Activated T-cell treated with anti-CD3 and anti-CD28 coated beads, Interleukin-2, amount 50 U/mL, for 24 hours (primary cell): ENCODE data around the gene DARS1.
A peak's percentile ranks its signal among the peaks of the same experiment; 100 is the strongest.

Source experiments
- DNase-seq: peaks from one replicate; pipeline ENCODE4 v3.0.0-alpha.2; 2020
- H3K27ac Mint-ChIP-seq: 2 replicates; pipeline ENCODE4 v1.8.0; 2020; ENCODE audit warnings: mild to moderate bottlenecking, mixed read lengths
- H3K27me3 Mint-ChIP-seq: 2 replicates; pipeline ENCODE4 v1.8.0; 2020; ENCODE audit warnings: mixed read lengths
- H3K36me3 Mint-ChIP-seq: 2 replicates; pipeline ENCODE4 v1.8.0; 2020; ENCODE audit warnings: low read depth, mixed read lengths
- H3K4me1 Mint-ChIP-seq: 2 replicates; pipeline ENCODE4 v1.8.0; 2020; ENCODE audit warnings: low read depth, mixed read lengths
- H3K4me3 Mint-ChIP-seq: 2 replicates; pipeline ENCODE4 v1.8.0; 2020; ENCODE audit warnings: mild to moderate bottlenecking, moderate library complexity, mixed read lengths
- H3K9me3 Mint-ChIP-seq: 2 replicates; pipeline ENCODE4 v1.8.0; 2020; ENCODE audit warnings: mixed read lengths

The DARS1 gene

GRCh38 chr2:136005462-136006196, 20.2 kb upstream of the DARS1 start:
- no peak for DNase-seq
- Mint-ChIP-seq H3K4me3 (no peak overlapping the region), H3K27me3 (no peaks in the 10 kb centered on the region), H3K4me1 (peaks cover 46% of the 10 kb centered on the region), H3K27ac (peak overlapping the region; percentile 34), H3K36me3 (peaks cover 2% of the 10 kb centered on the region), H3K9me3 (no peaks in the 10 kb centered on the region)

- Mint-ChIP-seq H3K27ac (no peak overlapping the region), H3K27me3 (no peaks in the 10 kb centered on the region), H3K4me3 (no peak overlapping the region), H3K36me3 (peaks cover 2% of the 10 kb centered on the region), H3K9me3 (no peaks in the 10 kb centered on the region), H3K4me1 (peaks cover 52% of the 10 kb centered on the region)
- no peak for DNase-seq
Observed at GRCh38 chr2:136004965-136005364, 19.5 kb upstream of the DARS1 start.

GRCh38 chr2:136001131-136001530, 15.7 kb upstream of the DARS1 start:
- H3K27ac Mint-ChIP-seq, result no peak overlapping the region
- no peak for DNase-seq
- no peak overlapping the region for H3K4me3 Mint-ChIP-seq
- H3K36me3 Mint-ChIP-seq, result peaks cover 2% of the 10 kb centered on the region
- H3K4me1 Mint-ChIP-seq, result peaks cover 37% of the 10 kb centered on the region
- no peaks in the 10 kb centered on the region for H3K27me3 Mint-ChIP-seq
- no peaks in the 10 kb centered on the region for H3K9me3 Mint-ChIP-seq

- no peak for DNase-seq
- Mint-ChIP-seq H3K27me3 (no peaks in the 10 kb centered on the region), H3K9me3 (no peaks in the 10 kb centered on the region), H3K4me3 (no peak overlapping the region), H3K4me1 (peaks cover 31% of the 10 kb centered on the region), H3K27ac (peak overlapping the region; percentile 52), H3K36me3 (peaks cover 2% of the 10 kb centered on the region)
Observed at GRCh38 chr2:136000502-136000901, 15.1 kb upstream of the DARS1 start.

GRCh38 chr2:135999899-136000298, 14.5 kb upstream of the DARS1 start:
- peaks cover 27% of the 10 kb centered on the region for H3K4me1 Mint-ChIP-seq
- no peak overlapping the region for H3K27ac Mint-ChIP-seq
- no peak overlapping the region for H3K4me3 Mint-ChIP-seq
- no peak for DNase-seq
- H3K36me3 Mint-ChIP-seq, result peaks cover 2% of the 10 kb centered on the region
- H3K27me3 Mint-ChIP-seq, result no peaks in the 10 kb centered on the region
- no peaks in the 10 kb centered on the region for H3K9me3 Mint-ChIP-seq

GRCh38 chr2:135998879-135999278, 13.5 kb upstream of the DARS1 start:
- Mint-ChIP-seq H3K4me3 (no peak overlapping the region), H3K36me3 (peaks cover 2% of the 10 kb centered on the region), H3K27ac (no peak overlapping the region), H3K4me1 (peaks cover 22% of the 10 kb centered on the region), H3K9me3 (no peaks in the 10 kb centered on the region), H3K27me3 (no peaks in the 10 kb centered on the region)
- DNase-seq, result no peak

- H3K4me1 Mint-ChIP-seq, result peaks cover 22% of the 10 kb centered on the region
- H3K4me3 Mint-ChIP-seq, result no peak overlapping the region
- H3K27ac Mint-ChIP-seq, result no peak overlapping the region
- no peaks in the 10 kb centered on the region for H3K27me3 Mint-ChIP-seq
- H3K36me3 Mint-ChIP-seq, result peaks cover under 1% of the 10 kb centered on the region
- no peaks in the 10 kb centered on the region for H3K9me3 Mint-ChIP-seq
- no peak for DNase-seq
Observed at GRCh38 chr2:135997380-135997779, 12.0 kb upstream of the DARS1 start.

GRCh38 chr2:135996304-135996703, 10.9 kb upstream of the DARS1 start:
- no peak overlapping the region for H3K4me3 Mint-ChIP-seq
- H3K4me1 Mint-ChIP-seq, result peaks cover 22% of the 10 kb centered on the region
- no peaks in the 10 kb centered on the region for H3K27me3 Mint-ChIP-seq
- peaks cover 5% of the 10 kb centered on the region for H3K36me3 Mint-ChIP-seq
- H3K9me3 Mint-ChIP-seq, result no peaks in the 10 kb centered on the region
- DNase-seq, result no peak
- H3K27ac Mint-ChIP-seq, result no peak overlapping the region

- no peaks in the 10 kb centered on the region for H3K27me3 Mint-ChIP-seq
Observed at GRCh38 chr2:135994281-135994680, 8.9 kb upstream of the DARS1 start.

GRCh38 chr2:135993421-135993820, 8.0 kb upstream of the DARS1 start:
- Mint-ChIP-seq H3K4me3 (no peak overlapping the region), H3K36me3 (peaks cover 5% of the 10 kb centered on the region), H3K27ac (no peak overlapping the region), H3K4me1 (peaks cover 12% of the 10 kb centered on the region), H3K27me3 (no peaks in the 10 kb centered on the region), H3K9me3 (no peaks in the 10 kb centered on the region)
- no peak for DNase-seq

More at GRCh38 chr2:135994281-135994680, 8.9 kb upstream of the DARS1 start:
- Mint-ChIP-seq H3K27ac (no peak overlapping the region), H3K4me1 (peaks cover 12% of the 10 kb centered on the region), H3K36me3 (peaks cover 5% of the 10 kb centered on the region), H3K9me3 (no peaks in the 10 kb centered on the region), H3K4me3 (no peak overlapping the region)
- no peak for DNase-seq

- Mint-ChIP-seq H3K9me3 (no peaks in the 10 kb centered on the region), H3K27ac (no peak overlapping the region), H3K4me3 (no peak overlapping the region), H3K4me1 (peaks cover 6% of the 10 kb centered on the region), H3K36me3 (peaks cover 5% of the 10 kb centered on the region), H3K27me3 (no peaks in the 10 kb centered on the region)
- no peak for DNase-seq
Observed at GRCh38 chr2:135991861-135992260, 6.4 kb upstream of the DARS1 start.

- Mint-ChIP-seq H3K36me3 (peaks cover 28% of the 10 kb centered on the region), H3K27ac (no peak overlapping the region), H3K4me3 (no peak overlapping the region), H3K9me3 (no peaks in the 10 kb centered on the region), H3K27me3 (no peaks in the 10 kb centered on the region), H3K4me1 (peaks cover 33% of the 10 kb centered on the region)
- no peak for DNase-seq
Observed at GRCh38 chr2:135987441-135987840, 2.0 kb upstream of the DARS1 start.

GRCh38 chr2:135986507-135986906, 1.1 kb upstream of the DARS1 start:
- no peaks in the 10 kb centered on the region for H3K9me3 Mint-ChIP-seq
- peak overlapping the region; percentile 99 for H3K27ac Mint-ChIP-seq
- DNase-seq, result no peak
- peaks cover 40% of the 10 kb centered on the region for H3K4me1 Mint-ChIP-seq
- H3K36me3 Mint-ChIP-seq, result peaks cover 32% of the 10 kb centered on the region
- H3K4me3 Mint-ChIP-seq, result peak overlapping the region; percentile 93
- no peaks in the 10 kb centered on the region for H3K27me3 Mint-ChIP-seq

GRCh38 chr2:135985826-135986393, 484 bp upstream of the DARS1 start:
- DNase-seq, result peak; percentile 88
- Mint-ChIP-seq H3K4me1 (peaks cover 44% of the 10 kb centered on the region), H3K36me3 (peaks cover 38% of the 10 kb centered on the region)

GRCh38 chr2:135984199-135985017, 1.0 kb downstream of the DARS1 start:
- H3K4me1 Mint-ChIP-seq, result peaks cover 56% of the 10 kb centered on the region
- peak overlapping the region; percentile 93 for H3K4me3 Mint-ChIP-seq
- H3K27ac Mint-ChIP-seq, result peak overlapping the region; percentile 99
- DNase-seq, result no peak
- H3K36me3 Mint-ChIP-seq, result peaks cover 53% of the 10 kb centered on the region
- H3K9me3 Mint-ChIP-seq, result no peaks in the 10 kb centered on the region
- H3K27me3 Mint-ChIP-seq, result no peaks in the 10 kb centered on the region

More at GRCh38 chr2:135985826-135986393, 484 bp upstream of the DARS1 start:
- peak overlapping the region; percentile 93 for H3K4me3 Mint-ChIP-seq
- H3K27me3 Mint-ChIP-seq, result no peaks in the 10 kb centered on the region
- no peaks in the 10 kb centered on the region for H3K9me3 Mint-ChIP-seq
- H3K27ac Mint-ChIP-seq, result peak overlapping the region; percentile 99
